Activated naive CD8-positive, alpha-beta T cell treated with anti-CD3 and anti-CD28 coated beads, Interleukin-2, amount 50 U/mL, for 24 hours (primary cell): ENCODE results near the gene TMEM115.

Experiments
- ATAC-seq: fragments of 150-1000 bp; cut with Tn5 transposase; one replicate; pipeline ENCODE4 v1.10.0; 2021
- DNase-seq: peaks from one replicate; pipeline ENCODE4 v3.0.0; 2021
- H3K27ac Mint-ChIP-seq: one replicate; pipeline ENCODE4 v1.8.0; 2021; ENCODE audit warnings: mild to moderate bottlenecking, mixed read lengths
- H3K27me3 Mint-ChIP-seq: one replicate; pipeline ENCODE4 v1.8.0; 2021; ENCODE audit warnings: mixed read lengths
- H3K36me3 Mint-ChIP-seq: one replicate; pipeline ENCODE4 v1.8.0; 2021; ENCODE audit warnings: low read depth, mixed read lengths
- H3K4me1 Mint-ChIP-seq: one replicate; pipeline ENCODE4 v1.8.0; 2021; ENCODE audit warnings: mixed read lengths
- H3K4me3 Mint-ChIP-seq: one replicate; pipeline ENCODE4 v1.8.0; 2021; ENCODE audit warnings: mild to moderate bottlenecking, moderate library complexity, mixed read lengths
- H3K9me3 Mint-ChIP-seq: one replicate; pipeline ENCODE4 v1.8.0; 2021; ENCODE audit warnings: mixed read lengths

The TMEM115 gene

GRCh38 chr3:50369012-50369670 lies 9.8 kb upstream of the TMEM115 start:
- H3K9me3 Mint-ChIP-seq: no peaks in the 10 kb centered on the region
- ATAC-seq (no peak), DNase-seq (no peak)
- peaks cover 14% of the 10 kb centered on the region for H3K4me1 Mint-ChIP-seq
- H3K27me3 Mint-ChIP-seq: no peaks in the 10 kb centered on the region
- H3K27ac Mint-ChIP-seq: no peak overlapping the region
- no peaks in the 10 kb centered on the region for H3K36me3 Mint-ChIP-seq
- H3K4me3 Mint-ChIP-seq: no peak overlapping the region

GRCh38 chr3:50365842-50366220 lies 6.5 kb upstream of the TMEM115 start:
- Mint-ChIP-seq H3K27ac (no peak overlapping the region), H3K4me1 (peaks cover 10% of the 10 kb centered on the region), H3K27me3 (no peaks in the 10 kb centered on the region), H3K4me3 (peak overlapping the region; percentile 73), H3K9me3 (no peaks in the 10 kb centered on the region), H3K36me3 (no peaks in the 10 kb centered on the region)
- no peak for DNase-seq
- ATAC-seq: no peak

GRCh38 chr3:50365080-50365841 lies 5.9 kb upstream of the TMEM115 start:
- peak overlapping the region; percentile 73 for H3K4me3 Mint-ChIP-seq
- no peak overlapping the region for H3K27ac Mint-ChIP-seq
- no peaks in the 10 kb centered on the region for H3K9me3 Mint-ChIP-seq
- H3K4me1 Mint-ChIP-seq: peaks cover 11% of the 10 kb centered on the region
- DNase-seq: peak; percentile 94
- no peaks in the 10 kb centered on the region for H3K27me3 Mint-ChIP-seq
- no peaks in the 10 kb centered on the region for H3K36me3 Mint-ChIP-seq
- ATAC-seq: peak; percentile 94

- Mint-ChIP-seq H3K4me3 (peak overlapping the region; percentile 73), H3K27ac (no peak overlapping the region), H3K4me1 (peaks cover 17% of the 10 kb centered on the region), H3K9me3 (no peaks in the 10 kb centered on the region), H3K27me3 (no peaks in the 10 kb centered on the region), H3K36me3 (no peaks in the 10 kb centered on the region)
- ATAC-seq: peak; percentile 5
- DNase-seq: no peak
Observed at GRCh38 chr3:50364573-50365079, 5.3 kb upstream of the TMEM115 start.

- no peak for ATAC-seq
- H3K27ac Mint-ChIP-seq: peak overlapping the region; percentile 91
- no peaks in the 10 kb centered on the region for H3K9me3 Mint-ChIP-seq
- peak overlapping the region; percentile 95 for H3K4me3 Mint-ChIP-seq
- H3K36me3 Mint-ChIP-seq: peaks cover 8% of the 10 kb centered on the region
- H3K27me3 Mint-ChIP-seq: no peaks in the 10 kb centered on the region
- DNase-seq: no peak
- peaks cover 38% of the 10 kb centered on the region for H3K4me1 Mint-ChIP-seq
Observed at GRCh38 chr3:50359760-50360110, 414 bp upstream of the TMEM115 start.

DNA sequence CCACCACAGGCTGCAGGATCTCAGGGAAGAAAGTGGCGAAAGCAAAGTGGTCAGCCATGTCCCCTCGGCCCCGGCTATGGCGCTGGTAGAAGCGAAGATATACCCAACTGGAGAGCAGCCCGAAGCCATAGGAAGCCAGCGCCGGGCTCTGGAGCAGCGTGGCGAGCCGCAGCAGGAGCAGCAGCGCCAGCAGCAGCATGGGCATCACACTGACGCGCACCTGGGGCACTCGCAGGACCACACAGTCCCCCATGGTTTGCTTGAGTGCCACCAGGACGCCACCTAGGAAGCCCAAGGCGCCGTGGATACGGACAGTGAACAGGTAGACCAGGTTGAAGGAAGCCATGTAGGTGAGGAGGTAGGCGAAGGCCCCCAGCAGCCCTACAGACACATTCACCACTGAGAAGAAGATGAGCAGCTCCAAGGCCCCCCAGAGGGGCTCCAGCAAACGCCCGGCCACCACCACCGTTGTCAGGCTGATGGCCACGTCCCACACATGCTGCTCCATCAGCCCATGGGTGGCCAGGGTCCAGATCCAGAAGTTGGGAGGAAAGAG lies 888 bp downstream of the TMEM115 start:
- H3K27me3 Mint-ChIP-seq: no peaks in the 10 kb centered on the region
- no peak for ATAC-seq
- H3K27ac Mint-ChIP-seq: peak overlapping the region; percentile 91
- peaks cover 12% of the 10 kb centered on the region for H3K36me3 Mint-ChIP-seq
- H3K4me3 Mint-ChIP-seq: peak overlapping the region; percentile 95
- H3K4me1 Mint-ChIP-seq: peaks cover 40% of the 10 kb centered on the region
- H3K9me3 Mint-ChIP-seq: no peaks in the 10 kb centered on the region
- DNase-seq: no peak

DNA sequence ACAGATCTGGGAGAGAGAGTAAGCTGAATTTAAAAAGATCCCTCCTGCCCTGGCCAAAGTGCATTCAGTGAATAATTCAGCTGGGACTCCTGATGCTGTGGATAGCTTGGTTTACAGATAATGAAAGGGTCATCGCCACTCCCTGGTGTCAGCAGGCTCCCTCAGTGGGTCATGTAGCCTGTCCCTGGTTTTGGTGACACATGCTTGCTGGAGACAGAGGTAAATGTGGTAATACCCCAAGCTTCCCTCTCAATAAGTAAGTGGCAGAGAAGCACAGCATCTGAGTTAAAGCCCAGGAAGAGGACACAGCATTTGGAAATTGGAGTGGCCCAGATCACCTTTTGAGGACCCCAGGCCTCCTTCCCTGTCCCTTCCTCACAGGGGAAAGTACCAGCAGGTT lies 1.8 kb downstream of the TMEM115 start:
- peak overlapping the region; percentile 95 for H3K4me3 Mint-ChIP-seq
- no peaks in the 10 kb centered on the region for H3K27me3 Mint-ChIP-seq
- H3K9me3 Mint-ChIP-seq: no peaks in the 10 kb centered on the region
- ATAC-seq (no peak), DNase-seq (no peak)
- H3K36me3 Mint-ChIP-seq: peaks cover 15% of the 10 kb centered on the region
- peak overlapping the region; percentile 91 for H3K27ac Mint-ChIP-seq
- peaks cover 44% of the 10 kb centered on the region for H3K4me1 Mint-ChIP-seq

DNA sequence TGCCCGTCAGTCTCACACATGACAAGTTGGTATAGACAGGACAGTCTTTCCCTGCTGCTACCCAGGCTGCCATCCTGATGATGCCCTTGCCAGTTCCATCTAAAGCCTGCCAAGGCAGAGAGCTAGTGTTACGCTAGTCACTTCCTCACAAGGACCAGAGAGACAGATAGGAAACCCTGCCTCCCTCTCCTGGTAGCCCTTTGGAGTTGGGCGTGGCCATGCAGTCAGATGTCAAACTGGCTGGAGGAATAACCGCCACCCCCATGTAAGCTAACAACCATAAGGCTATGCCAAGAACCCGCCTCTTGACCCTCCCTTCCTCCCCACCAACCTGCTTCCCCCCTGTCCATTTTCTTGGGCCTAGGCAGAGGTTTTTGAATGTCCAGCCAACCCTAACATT lies 2.8 kb downstream of the TMEM115 start:
- H3K27me3 Mint-ChIP-seq: no peaks in the 10 kb centered on the region
- no peaks in the 10 kb centered on the region for H3K9me3 Mint-ChIP-seq
- no peak overlapping the region for H3K27ac Mint-ChIP-seq
- no peak for ATAC-seq
- H3K36me3 Mint-ChIP-seq: peaks cover 15% of the 10 kb centered on the region
- no peak for DNase-seq
- peak overlapping the region; percentile 95 for H3K4me3 Mint-ChIP-seq
- H3K4me1 Mint-ChIP-seq: peaks cover 48% of the 10 kb centered on the region

DNA sequence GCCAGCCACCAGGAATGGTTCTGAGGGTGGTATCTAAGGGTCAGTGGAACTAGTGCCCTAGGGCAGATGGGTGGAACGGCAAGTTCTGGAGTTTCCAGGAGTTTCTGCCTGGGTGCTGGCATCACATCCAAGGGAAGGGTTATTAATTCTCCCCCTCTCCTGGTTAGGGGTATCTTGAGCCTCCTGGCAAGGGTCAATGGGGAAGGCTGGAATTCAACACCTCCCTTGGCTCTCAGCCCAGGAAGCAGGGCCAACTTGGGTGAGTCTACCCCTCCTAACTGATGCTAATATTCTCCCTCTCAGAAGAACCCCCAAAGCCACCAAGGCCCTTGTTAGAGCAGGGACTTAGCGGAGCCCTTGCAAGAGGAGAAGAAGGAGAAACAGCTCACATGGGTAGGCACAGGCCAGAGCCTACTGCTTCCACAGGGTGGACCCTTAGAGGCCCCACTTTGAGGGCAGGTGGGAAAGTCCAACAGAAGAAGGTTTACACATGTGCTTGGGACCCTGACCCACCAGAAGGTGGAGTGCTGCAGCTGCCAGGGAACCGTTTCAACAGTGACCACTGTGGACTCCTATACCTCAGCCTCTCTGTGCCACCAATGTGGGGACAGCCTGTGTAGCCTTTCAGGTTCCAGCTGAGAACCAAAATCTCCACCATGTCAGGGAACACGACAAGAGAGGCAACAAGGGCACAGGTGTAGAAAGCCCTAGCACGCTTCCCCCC lies 3.3 kb downstream of the TMEM115 start:
- DNase-seq (no peak), ATAC-seq (no peak)
- H3K4me1 Mint-ChIP-seq: peaks cover 54% of the 10 kb centered on the region
- H3K27ac Mint-ChIP-seq: peak overlapping the region; percentile 27
- H3K4me3 Mint-ChIP-seq: peak overlapping the region; percentile 95
- no peaks in the 10 kb centered on the region for H3K9me3 Mint-ChIP-seq
- peaks cover 17% of the 10 kb centered on the region for H3K36me3 Mint-ChIP-seq
- H3K27me3 Mint-ChIP-seq: no peaks in the 10 kb centered on the region

DNA sequence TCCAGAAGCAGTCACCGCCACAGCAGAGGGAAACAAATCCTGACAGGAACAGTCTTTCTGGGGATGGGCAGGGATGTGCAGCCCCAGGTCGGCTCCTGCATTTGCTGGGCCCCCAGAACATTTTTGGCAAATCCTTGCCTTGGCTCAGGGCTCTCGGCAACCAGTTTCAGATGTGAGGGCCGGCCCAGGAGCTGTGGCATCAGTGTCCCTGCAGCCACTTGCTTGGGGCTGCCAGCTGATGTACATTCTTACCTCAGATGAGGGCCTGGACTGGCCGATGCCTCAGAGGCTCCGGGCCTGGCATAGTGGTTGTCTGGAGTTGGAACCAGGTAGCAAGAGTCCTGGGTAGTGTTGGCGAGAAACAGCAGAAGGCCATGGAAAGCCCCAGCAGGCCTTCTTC lies 4.5 kb downstream of the TMEM115 start:
- Mint-ChIP-seq H3K36me3 (peaks cover 19% of the 10 kb centered on the region), H3K4me3 (no peak overlapping the region), H3K27me3 (no peaks in the 10 kb centered on the region), H3K9me3 (no peaks in the 10 kb centered on the region), H3K27ac (no peak overlapping the region), H3K4me1 (peaks cover 57% of the 10 kb centered on the region)
- no peak for DNase-seq
- ATAC-seq: no peak

- Mint-ChIP-seq H3K36me3 (peaks cover 19% of the 10 kb centered on the region), H3K4me3 (no peak overlapping the region), H3K9me3 (no peaks in the 10 kb centered on the region), H3K4me1 (peaks cover 58% of the 10 kb centered on the region), H3K27ac (no peak overlapping the region), H3K27me3 (no peaks in the 10 kb centered on the region)
- DNase-seq: no peak
- ATAC-seq: no peak
Observed at GRCh38 chr3:50354186-50354764, 5.0 kb downstream of the TMEM115 start.

DNA sequence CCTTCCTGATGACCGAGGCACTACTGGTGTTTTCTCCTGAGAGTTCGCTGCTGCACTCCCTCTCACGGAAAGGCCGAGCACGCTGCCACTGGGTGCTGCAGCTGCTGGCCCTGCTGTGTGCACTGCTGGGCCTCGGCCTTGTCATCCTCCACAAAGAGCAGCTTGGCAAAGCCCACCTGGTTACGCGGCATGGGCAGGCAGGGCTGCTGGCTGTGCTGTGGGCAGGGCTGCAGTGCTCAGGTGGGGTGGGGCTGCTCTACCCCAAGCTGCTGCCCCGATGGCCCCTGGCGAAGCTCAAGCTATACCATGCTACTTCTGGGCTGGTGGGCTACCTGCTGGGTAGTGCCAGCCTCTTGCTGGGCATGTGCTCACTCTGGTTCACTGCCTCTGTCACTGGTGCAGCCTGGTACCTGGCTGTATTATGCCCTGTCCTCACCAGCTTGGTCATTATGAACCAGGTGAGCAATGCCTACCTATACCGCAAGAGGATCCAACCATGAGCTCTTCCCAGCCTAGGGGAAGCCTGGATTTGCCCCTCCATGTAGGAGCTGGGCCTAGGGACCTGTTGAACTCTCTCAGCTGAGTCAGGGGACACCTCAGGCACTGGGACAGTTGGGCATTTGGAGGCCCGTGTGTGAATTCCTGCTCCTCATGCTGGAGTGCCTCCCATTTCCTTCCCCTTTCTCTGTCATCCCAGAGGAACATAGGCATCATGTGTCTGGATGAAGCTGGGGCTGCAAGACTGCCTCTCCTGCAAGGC lies 5.9 kb downstream of the TMEM115 start:
- H3K36me3 Mint-ChIP-seq: peaks cover 19% of the 10 kb centered on the region
- ATAC-seq (no peak), DNase-seq (no peak)
- peaks cover 62% of the 10 kb centered on the region for H3K4me1 Mint-ChIP-seq
- no peaks in the 10 kb centered on the region for H3K9me3 Mint-ChIP-seq
- no peaks in the 10 kb centered on the region for H3K27me3 Mint-ChIP-seq
- H3K4me3 Mint-ChIP-seq: no peak overlapping the region
- H3K27ac Mint-ChIP-seq: peak overlapping the region; percentile 27

DNA sequence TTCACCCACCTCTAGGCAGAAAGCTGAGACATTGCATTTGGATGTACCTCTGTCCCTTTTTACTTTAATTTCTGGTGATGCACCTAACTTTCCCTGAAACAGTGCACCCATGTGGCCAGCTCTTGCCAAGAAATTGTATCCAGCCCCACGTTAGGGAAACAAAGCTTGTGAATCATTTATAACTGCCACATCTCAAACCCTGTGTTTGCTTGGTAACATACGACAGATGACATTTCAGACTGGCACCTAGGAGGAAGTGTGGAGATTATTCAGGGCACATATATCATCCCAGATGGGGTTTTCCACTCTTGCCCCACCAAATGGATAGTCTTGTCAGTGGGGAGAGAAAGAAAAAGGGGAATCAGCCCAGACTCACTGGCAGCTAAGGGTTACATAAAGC lies 6.5 kb downstream of the TMEM115 start:
- Mint-ChIP-seq H3K4me3 (peak overlapping the region; percentile 8), H3K36me3 (peaks cover 18% of the 10 kb centered on the region), H3K27ac (peak overlapping the region; percentile 27), H3K27me3 (no peaks in the 10 kb centered on the region), H3K4me1 (peaks cover 60% of the 10 kb centered on the region), H3K9me3 (no peaks in the 10 kb centered on the region)
- no peak for ATAC-seq
- no peak for DNase-seq

- ATAC-seq (peak; percentile 3), DNase-seq (no peak)
- peak overlapping the region; percentile 98 for H3K27ac Mint-ChIP-seq
- H3K27me3 Mint-ChIP-seq: no peaks in the 10 kb centered on the region
- H3K9me3 Mint-ChIP-seq: no peaks in the 10 kb centered on the region
- peaks cover 53% of the 10 kb centered on the region for H3K4me1 Mint-ChIP-seq
- H3K36me3 Mint-ChIP-seq: peaks cover 19% of the 10 kb centered on the region
- H3K4me3 Mint-ChIP-seq: peak overlapping the region; percentile 92
Observed at GRCh38 chr3:50351323-50351697, 8.0 kb downstream of the TMEM115 start.
